HG02763 (cell line): ENCODE data around the gene COX14.
A peak's percentile ranks its signal among the peaks of the same experiment; 100 is the strongest.

Experiments used
- ATAC-seq: cut with Tn5 transposase; IDR thresholded peaks from one replicate; pipeline ENCODE4 v1.9.1; 2021; ENCODE audit warnings: mild to moderate bottlenecking, moderate library complexity; ENCODE audit not compliant: unreplicated experiment

Gene COX14

GRCh38 chr12:50084775-50085614 lies 27.0 kb upstream of the COX14 start, which contains the start of gene SMARCD1:
SMARCD1 (plus strand) TSS chr12:50085342; CDS start chr12:50085370, 28 bp downstream.
- ATAC-seq, result peak; percentile 87

GRCh38 chr12:50085615-50086072 lies 26.4 kb upstream of the COX14 start:
- ATAC-seq, result no peak

GRCh38 chr12:50086148-50086547 lies 25.9 kb upstream of the COX14 start:
- no peak for ATAC-seq

- no peak for ATAC-seq
These were observed 24.9 kb upstream of the COX14 start for GRCh38 chr12:50087151-50087550.

- no peak for ATAC-seq
These were observed 24.0 kb upstream of the COX14 start for GRCh38 chr12:50087995-50088394.

GRCh38 chr12:50088577-50089335 lies 23.3 kb upstream of the COX14 start:
- no peak for ATAC-seq

- ATAC-seq, result no peak
These were observed 22.3 kb upstream of the COX14 start for GRCh38 chr12:50089730-50090129.

GRCh38 chr12:50090391-50090790 lies 21.6 kb upstream of the COX14 start:
- ATAC-seq, result no peak

- no peak for ATAC-seq
These were observed 14.1 kb upstream of the COX14 start for GRCh38 chr12:50097952-50098351.

GRCh38 chr12:50099302-50100008 lies 12.6 kb upstream of the COX14 start:
- no peak for ATAC-seq

GRCh38 chr12:50100561-50100960 lies 11.5 kb upstream of the COX14 start:
- no peak for ATAC-seq

- ATAC-seq, result no peak
These were observed 10.4 kb upstream of the COX14 start for GRCh38 chr12:50101663-50102062.

GRCh38 chr12:50102131-50102531 lies 9.9 kb upstream of the COX14 start:
- no peak for ATAC-seq

GRCh38 chr12:50102646-50103309 lies 9.3 kb upstream of the COX14 start:
- no peak for ATAC-seq

- ATAC-seq, result no peak
These were observed 8.7 kb upstream of the COX14 start for GRCh38 chr12:50103351-50103750.

- ATAC-seq, result no peak
These were observed 8.2 kb upstream of the COX14 start, which contains the start of gene GPD1 for GRCh38 chr12:50103767-50104321. GPD1 (plus strand) TSS chr12:50104008; CDS start chr12:50104051, 43 bp downstream.

GRCh38 chr12:50104417-50105366 lies 7.3 kb upstream of the COX14 start:
- ATAC-seq, result no peak

- no peak for ATAC-seq
These were observed 6.1 kb upstream of the COX14 start for GRCh38 chr12:50105913-50106450.

GRCh38 chr12:50106907-50107306 lies 5.1 kb upstream of the COX14 start:
- no peak for ATAC-seq
